Measurements from ENCODE around the gene CMTM8.
A peak's percentile ranks its signal among the peaks of the same experiment; 100 is the strongest.

The CMTM8 gene

GRCh38 chr3:32347343-32348125, 109.1 kb downstream of the CMTM8 start:
- DNase-seq = no peak

DNA sequence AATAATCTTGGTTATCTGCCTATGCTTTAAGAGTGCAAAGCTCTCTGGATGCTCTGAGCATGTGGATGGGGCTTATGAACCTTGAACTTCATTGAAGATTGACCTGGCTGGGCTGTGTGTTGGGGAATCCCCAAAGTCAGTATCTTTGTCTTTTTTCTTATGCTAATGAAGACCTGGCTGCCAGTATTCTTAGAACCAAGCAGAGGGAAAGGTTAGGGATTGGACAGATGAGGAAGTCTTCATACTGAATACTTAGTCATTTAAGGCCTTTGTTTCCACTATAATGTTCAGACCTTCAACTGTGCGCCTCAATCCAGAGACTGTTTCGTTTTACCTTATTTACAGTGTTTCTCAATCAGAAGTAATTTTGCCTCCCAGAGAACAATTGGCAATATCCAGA, 110.7 kb downstream of the CMTM8 start:
- no peak for DNase-seq

GRCh38 chr3:32352563-32352962, 114.1 kb downstream of the CMTM8 start:
- DNase-seq = no peak

DNA sequence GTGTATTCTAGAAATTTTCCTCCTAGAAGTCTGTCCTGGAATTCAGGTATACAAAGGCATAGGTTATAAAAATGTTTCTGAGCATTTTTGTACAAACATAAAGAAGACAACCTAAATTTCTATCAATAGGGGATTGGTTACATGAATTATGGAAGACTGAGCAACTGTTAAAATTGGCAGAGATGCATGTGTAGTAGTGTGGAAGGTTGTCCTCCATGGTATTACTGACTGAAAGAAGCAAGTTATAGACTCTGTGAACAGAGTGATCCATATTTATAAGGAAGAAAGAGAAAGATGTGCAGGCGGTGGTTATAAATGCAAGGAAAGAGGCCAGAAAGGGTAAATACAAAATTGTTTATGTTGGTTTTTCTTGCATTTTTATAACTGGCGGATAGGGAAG, 114.9 kb downstream of the CMTM8 start:
- DNase-seq = no peak

DNA sequence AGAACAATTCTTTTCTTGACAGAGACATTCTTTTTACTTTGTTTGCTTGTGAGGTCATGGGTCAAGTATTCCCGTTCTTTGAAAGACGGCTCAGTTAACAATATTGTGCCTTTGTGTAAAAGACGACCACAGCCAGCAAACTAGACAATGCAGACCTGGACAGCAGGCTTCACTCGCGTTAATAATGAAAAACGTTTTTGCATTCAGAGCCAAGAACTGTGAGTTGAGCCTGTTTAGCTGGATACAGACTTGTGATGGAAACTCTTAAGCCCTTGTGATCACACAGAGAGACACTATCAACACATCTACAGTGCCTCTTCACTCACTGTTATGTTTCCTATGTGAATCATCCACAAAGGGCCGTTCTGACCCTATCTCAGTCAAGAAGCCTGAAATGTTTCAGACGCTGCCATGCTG, 115.9 kb downstream of the CMTM8 start:
- DNase-seq = no peak

- no peak for DNase-seq
Observed at GRCh38 chr3:32355751-32356291, 117.3 kb downstream of the CMTM8 start.

DNA sequence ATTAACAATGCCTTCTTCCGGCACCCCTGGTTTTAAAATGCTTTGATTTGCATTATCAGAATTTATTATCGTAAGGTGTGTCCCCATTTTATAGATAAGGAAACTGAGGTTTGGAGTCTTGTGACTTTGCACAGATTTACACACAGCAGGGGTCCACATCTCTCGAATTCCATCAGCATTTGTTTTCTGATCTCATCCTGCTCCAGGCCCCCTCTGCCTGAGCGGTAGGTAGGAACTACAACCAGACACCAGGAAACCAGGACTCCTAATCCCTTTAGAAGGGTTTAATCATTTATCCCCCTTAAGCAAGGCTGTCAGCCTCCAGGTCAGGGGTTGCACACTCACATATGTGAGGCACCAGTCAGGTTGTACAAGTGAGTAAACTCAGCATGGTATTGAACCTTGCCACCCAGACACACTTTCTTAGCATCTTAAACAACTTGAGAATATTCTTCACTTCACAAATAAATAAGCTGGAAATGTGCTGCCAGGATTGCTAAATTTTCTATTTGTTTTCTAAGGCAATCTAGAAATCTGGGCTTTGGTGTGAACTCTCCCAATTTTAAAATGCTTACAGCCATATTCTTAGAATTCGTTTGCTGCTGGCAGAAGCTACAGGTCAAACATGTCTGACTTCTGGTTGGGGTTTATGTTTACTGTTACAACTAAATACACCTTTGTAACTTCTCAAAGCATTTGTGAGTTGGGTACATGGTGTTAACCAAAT, 121.4 kb downstream of the CMTM8 start:
- DNase-seq = no peak

GRCh38 chr3:32360493-32360827, 122.0 kb downstream of the CMTM8 start:
- DNase-seq = no peak

DNA sequence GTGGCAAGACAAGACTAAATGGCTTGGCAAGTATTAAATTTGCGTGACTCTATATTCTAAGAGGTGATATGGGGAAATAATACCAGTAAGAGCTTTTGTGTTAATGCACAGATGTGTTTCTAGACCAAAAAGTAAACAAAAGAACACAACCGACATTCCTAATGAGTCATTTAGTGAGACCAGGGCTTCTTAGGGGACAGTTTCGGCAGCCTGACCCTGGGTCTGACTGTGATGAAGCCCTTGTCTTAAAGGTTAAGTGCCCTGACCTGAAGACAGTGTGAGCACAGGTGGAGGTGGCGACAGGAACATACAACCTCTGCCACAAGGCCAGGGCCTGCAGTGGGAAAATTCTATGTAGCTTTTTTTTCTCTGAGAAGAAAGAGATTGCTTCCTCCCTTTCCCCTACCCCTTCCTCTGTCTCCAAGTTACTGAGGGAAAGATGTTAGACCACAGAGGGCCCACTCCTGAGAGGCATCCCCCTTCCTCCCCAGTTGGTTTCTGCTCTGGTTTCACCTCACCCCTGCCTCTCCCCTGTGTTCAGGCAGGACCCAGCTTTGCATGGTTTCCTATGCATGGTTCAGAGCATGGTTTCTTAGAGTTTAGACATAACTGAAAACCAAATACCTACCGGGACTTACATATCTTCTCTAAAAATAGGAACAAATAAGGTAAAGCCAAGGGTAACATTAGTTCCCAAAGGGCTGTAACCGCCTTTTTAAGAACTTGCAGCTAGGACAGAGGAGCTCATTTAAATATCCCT, 128.3 kb downstream of the CMTM8 start:
- no peak for DNase-seq

- no peak for DNase-seq
Observed at GRCh38 chr3:32367442-32367841, 129.0 kb downstream of the CMTM8 start.

- peak; percentile 38 for DNase-seq
Observed at GRCh38 chr3:32371461-32372212, 133.2 kb downstream of the CMTM8 start.

GRCh38 chr3:32372213-32372490, 133.7 kb downstream of the CMTM8 start:
- no peak for DNase-seq

- DNase-seq = no peak
Observed at GRCh38 chr3:32373276-32373675, 134.8 kb downstream of the CMTM8 start.

- DNase-seq = no peak
Observed at GRCh38 chr3:32373844-32374243, 135.4 kb downstream of the CMTM8 start.

- DNase-seq = peak; percentile 83
Observed at GRCh38 chr3:32374788-32375595, 136.5 kb downstream of the CMTM8 start.

DNA sequence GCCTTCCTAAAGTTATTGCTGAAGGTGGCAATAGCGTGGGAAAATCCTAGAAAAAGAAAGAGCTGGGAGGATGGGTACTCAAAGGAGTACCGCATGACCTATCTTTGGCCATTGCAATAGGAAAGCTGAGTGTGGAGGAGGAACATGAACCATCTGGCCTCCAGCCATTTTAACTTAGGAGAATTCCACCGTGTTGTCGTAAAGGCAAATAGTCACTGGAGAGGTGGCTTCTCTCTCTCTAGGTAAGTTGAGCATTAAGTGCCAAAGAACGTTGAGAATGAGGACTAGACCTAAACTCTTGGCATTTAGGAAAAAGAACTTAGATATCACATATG, 137.1 kb downstream of the CMTM8 start:
- DNase-seq = no peak

DNA sequence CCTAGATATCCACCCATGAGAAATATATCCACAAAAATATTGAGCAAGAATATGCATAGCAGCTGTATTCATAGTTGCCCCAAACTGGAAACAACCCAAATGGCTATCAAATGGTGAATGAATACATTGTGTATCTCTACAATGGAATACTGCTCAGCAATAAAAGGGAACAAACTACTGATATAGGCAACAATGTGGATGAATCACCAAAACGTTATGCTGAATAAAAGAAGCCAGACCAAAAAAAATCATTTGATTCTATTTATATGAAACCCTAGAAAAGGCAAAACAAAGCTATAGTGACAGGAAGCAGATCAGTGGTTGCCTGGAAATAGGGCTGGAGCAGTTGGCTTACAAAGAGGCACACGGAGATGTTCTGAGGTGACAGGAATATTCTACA, 137.6 kb downstream of the CMTM8 start:
- no peak for DNase-seq

GRCh38 chr3:32379831-32380500, 141.5 kb downstream of the CMTM8 start:
- DNase-seq = no peak

GRCh38 chr3:32381922-32382321, 143.4 kb downstream of the CMTM8 start:
- DNase-seq = no peak

GRCh38 chr3:32383136-32383711, 144.7 kb downstream of the CMTM8 start:
- DNase-seq = no peak

- no peak for DNase-seq
Observed at GRCh38 chr3:32384938-32385337, 146.5 kb downstream of the CMTM8 start.

All from CD4-positive, alpha-beta T cell treated with Interleukin-4 for 4 hours (primary cell).